AG04450 (cell line): ENCODE results near the gene KLF9. TPM values are rescaled to one million over a fixed set of nuclear protein-coding genes. Genes with fewer than 3 reads are reported as not detected.

Experiments
- CTCF ChIA-PET: fragments of 300-600, 350-600 bp; formaldehyde crosslinking; extraction: SDS; loops from one replicate; lab custom pipeline; 2022; ENCODE audit warnings: antibody characterized with exemption, inconsistent platforms; lab: Charles Lee
- POLR2A ChIA-PET: fragments of 350-600 bp; formaldehyde crosslinking; extraction: SDS; loops from one replicate; lab custom pipeline; 2021; ENCODE audit warnings: antibody characterized with exemption, inconsistent platforms; lab: Yijun Ruan, JAX
- DNase-seq: peaks from one replicate; pipeline ENCODE4 v3.0.0-alpha.2; 2011; ENCODE audit warnings: low read depth, low spot score
- H3K27ac ChIP-seq: one replicate; pipeline ENCODE4 v1.5.1; 2012; ENCODE audit warnings: low read depth, low read length, control low read depth
- H3K27me3 ChIP-seq: one replicate; pipeline ENCODE4 v1.6.0; 2012; ENCODE audit warnings: low read length; ENCODE audit not compliant: control insufficient read depth, insufficient read depth
- H3K4me3 ChIP-seq: 2 replicates; pipeline ENCODE4 v1.5.1; 2011; ENCODE audit warnings: mild to moderate bottlenecking, low read depth, low read length, control low read depth
- H3K9me3 ChIP-seq: 2 replicates; pipeline ENCODE4 v1.5.1; 2012; ENCODE audit warnings: low read length; ENCODE audit not compliant: control insufficient read depth, insufficient read depth
- CTCF ChIP-seq: IDR thresholded peaks from 2 replicates; pipeline ENCODE4 v1.5.1; 2011; ENCODE audit warnings: low read depth, low read length, control low read depth, inconsistent platforms
- polyA plus RNA-seq: library from polyadenylated mRNA; depleted of rRNA; stranded (reverse); fragments of >200 nt; gene quantifications from 2 replicates; pipeline ENCODE4 v1.2.3, GENCODE V29; 2011

The KLF9 gene
- polyA plus RNA-seq, 1 experiment, result 14.9 TPM

GRCh38 chr9:70448919-70449318 is 34.5 kb upstream of the KLF9 start:
- no peak overlapping the region for H3K27ac ChIP-seq
- DNase-seq, result no peak
- no peaks in the 10 kb centered on the region for H3K27me3 ChIP-seq
- no peak for TF ChIP-seq CTCF
- H3K9me3 ChIP-seq, result no peaks in the 10 kb centered on the region
- H3K4me3 ChIP-seq, result no peak overlapping the region
- ChIA-PET POLR2A (no interaction called here), CTCF (no interaction called here)

- Histone ChIP-seq H3K9me3 (no peaks in the 10 kb centered on the region), H3K27ac (no peak overlapping the region), H3K4me3 (no peak overlapping the region), H3K27me3 (no peaks in the 10 kb centered on the region)
- ChIA-PET CTCF (interaction anchor here (0.6 to 0.8 kb wide), 2 partner anchors 40 to 90 kb away, joined by 3 to 6 read pairs; no protein-coding TSS in a partner anchor), POLR2A (no interaction called here)
- no peak for TF ChIP-seq CTCF
- no peak for DNase-seq
Measured at GRCh38 chr9:70444904-70445303, 30.4 kb upstream of the KLF9 start.

DNA sequence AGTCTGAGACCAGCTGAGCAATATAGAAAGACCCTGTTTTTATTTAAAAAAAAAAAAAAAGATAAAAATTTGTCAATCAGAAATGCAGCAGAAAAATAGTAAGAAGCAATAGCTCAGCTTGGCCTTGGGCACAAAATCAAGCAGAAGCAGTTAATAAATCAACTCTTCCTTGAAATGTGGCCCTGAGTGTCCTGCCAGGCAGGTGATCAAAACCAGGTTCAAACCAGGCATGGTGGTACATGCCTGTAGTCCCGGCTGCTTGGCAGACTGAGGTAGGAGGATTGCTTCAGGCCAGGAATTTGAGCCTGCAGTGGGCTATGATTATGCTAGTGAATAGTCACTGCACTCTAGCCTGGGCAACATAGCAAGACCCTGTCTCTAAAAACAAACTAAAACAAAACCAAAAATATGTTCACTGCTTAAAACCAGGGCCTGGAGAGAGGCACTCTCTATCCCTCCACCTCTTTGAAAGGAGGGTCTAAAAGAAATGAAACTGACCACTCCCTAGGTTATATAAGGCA is 27.9 kb upstream of the KLF9 start:
- POLR2A ChIA-PET, result no interaction called here
- Histone ChIP-seq H3K27ac (no peak overlapping the region), H3K4me3 (no peak overlapping the region), H3K9me3 (no peaks in the 10 kb centered on the region), H3K27me3 (no peaks in the 10 kb centered on the region)
- no peak for DNase-seq
- CTCF ChIA-PET, result interaction anchor here (0.6 kb wide), 1 partner anchor 1975 kb away, joined by 6 read pairs; no protein-coding TSS in a partner anchor
- no peak for TF ChIP-seq CTCF

DNA sequence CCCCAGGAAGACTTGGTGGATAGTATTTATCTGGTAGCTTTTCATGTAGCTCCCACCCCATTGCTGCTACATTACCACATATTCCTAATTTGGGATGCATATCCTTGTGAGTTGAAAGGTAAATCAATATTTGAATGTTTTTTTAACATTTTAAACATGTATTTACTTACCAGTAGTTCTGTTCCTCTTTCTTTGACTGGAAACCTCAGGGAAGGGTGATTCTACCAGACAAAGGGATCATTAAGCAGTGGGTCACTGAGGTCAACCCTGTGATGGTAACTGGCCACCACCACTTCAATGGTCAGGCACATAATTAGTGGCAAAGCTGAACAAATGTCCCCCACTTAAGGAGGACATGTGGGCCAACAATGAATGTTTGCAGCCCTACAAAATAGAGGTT is 27.2 kb upstream of the KLF9 start:
- H3K9me3 ChIP-seq, result no peaks in the 10 kb centered on the region
- no peak for TF ChIP-seq CTCF
- H3K27me3 ChIP-seq, result no peaks in the 10 kb centered on the region
- no peak for DNase-seq
- ChIA-PET POLR2A (no interaction called here), CTCF (interaction anchor here (0.6 kb wide), 1 partner anchor 1976 kb away, joined by 6 read pairs; no protein-coding TSS in a partner anchor)
- no peak overlapping the region for H3K27ac ChIP-seq
- no peak overlapping the region for H3K4me3 ChIP-seq

- TF ChIP-seq CTCF, result no peak
- Histone ChIP-seq H3K4me3 (no peak overlapping the region), H3K9me3 (no peaks in the 10 kb centered on the region), H3K27me3 (no peaks in the 10 kb centered on the region), H3K27ac (no peak overlapping the region)
- DNase-seq, result peak; percentile 49
- ChIA-PET POLR2A (interaction anchor here (1.0 to 2.3 kb wide), 2 partner anchors 19 to 21 kb away, joined by 8 read pairs; no protein-coding TSS in a partner anchor), CTCF (interaction anchor here (1.2 to 1.4 kb wide), 2 partner anchors 13 to 50 kb away, joined by 3 read pairs; no protein-coding TSS in a partner anchor)
Measured at GRCh38 chr9:70439991-70440706, 25.7 kb upstream of the KLF9 start.
